Measurements from ENCODE around the gene TRAP1. TPM values are rescaled to one million over a fixed set of nuclear protein-coding genes. Genes with fewer than 3 reads are reported as not detected.

TRAP1 gene
- total RNA-seq (2014; rRNA removed): 56.0 and 63.1 TPM in 2 replicates
- polyA plus RNA-seq (2012): 69.3 TPM

DNA sequence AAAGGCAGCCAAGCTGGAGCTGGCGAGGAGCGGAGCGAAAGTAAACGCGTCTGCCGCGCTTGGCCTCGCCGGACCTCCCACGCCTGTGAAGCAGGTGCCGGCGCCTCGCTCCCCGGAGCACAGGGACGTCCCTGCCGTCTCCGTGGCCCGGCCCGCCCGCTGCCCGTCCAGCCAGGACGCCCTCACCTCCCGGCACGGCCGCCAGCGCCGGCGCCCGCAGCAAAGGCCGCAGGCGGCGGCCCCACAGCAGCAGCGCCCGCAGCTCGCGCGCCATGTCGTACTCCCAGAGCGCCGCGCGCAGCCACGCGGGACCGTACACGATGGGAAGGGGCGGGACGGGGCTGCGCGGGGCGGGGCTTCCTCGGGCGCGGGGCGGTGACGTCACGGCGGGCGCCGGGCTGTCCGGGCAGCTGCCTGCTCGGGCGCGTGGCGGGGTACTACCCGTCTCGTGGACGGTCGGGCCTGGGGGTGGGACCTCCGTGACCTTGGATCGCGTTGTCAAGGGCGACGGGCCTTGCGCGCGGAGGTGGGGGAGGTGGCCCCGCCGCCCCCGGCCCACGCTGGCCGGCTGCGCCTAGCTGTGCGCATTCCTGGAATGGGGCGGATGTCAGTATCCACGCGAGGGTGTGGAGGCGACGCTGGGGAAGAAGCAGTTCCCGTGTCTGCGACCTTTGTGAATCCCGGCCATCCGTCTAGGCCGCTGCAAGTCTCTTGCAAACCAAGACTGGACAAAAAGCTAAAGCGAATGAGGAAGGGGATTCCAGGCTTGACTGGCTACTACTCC lies at the start of gene TRAP1:
TSS of gene TRAP1 (minus strand) at position 290 of the 784 bp plus-strand sequence. CDS start at position 274, 16 bp downstream.
- DNase-seq (ENCODE audit: low read depth): peak; percentile 79

DNA sequence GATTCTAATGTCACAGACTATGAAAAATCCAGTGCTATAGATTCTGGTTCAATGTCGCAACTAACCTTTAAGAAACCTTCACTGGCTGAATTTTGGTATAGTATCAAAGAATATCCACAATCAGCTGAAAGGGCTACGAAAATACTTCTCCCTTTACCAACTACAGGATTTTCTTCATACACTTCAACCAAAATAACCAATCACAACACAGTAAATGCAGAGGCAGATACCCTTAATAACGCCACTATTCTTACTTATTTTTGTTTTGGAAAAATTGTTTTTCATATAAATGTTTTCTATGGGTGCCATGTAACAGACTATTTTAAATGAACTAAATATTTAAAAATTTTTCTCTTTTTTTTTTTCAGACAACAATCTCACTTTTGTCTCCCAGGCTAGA lies 48.9 kb upstream of the TRAP1 start:
- no peak for DNase-seq (ENCODE audit: low read depth)

DNA sequence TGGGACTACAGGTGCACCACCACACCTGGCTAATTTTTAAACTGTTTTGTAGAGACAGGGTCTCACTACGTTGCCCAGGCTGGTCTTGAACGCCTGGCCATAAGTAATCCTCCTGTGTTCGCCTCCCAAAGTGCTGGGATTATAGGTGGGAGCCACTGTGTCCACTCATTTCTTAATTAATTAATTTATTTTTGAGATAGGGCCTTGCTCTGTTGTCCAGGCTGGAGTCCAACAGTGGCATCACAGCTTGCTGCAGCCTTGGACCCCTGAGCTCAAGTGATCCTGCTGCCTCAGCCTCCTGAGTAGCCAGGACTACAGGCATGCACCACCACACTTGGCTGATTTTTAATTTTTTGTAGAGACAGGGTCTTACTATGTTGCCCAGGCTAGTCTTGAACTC lies 47.1 kb upstream of the TRAP1 start:
- no peak for DNase-seq (ENCODE audit: low read depth)

DNA sequence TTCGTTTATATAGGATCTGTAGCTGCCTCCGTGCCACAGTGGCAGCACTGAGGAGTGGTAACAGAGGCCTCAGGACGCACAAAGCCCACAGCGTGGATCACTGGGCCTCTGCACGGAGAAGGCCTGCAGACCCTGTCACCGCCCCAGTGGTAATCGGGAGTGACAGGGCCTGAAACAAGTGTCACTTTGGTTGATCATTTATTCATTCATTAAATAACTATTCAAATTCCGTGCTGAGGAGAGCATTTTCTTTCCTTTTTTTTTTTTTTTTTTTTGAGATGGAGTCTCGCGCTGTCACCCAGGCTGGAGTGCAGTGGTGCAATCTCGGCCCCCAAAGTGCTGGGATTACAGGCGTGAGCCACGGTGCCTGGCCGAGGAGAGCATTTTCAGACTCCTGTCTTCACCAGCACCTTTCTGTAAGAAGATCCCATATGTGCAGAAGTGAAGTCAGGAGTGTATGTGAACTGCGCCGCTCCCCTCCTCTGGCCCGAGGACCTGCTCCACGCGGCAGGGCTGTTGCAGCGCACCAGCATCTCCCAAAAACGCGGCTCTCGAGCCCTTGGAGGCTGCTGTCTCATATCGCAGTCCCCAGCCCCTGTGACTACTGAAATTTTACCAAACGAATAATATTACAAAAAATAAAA lies 44.9 kb upstream of the TRAP1 start:
- no peak for DNase-seq (ENCODE audit: low read depth)

DNA sequence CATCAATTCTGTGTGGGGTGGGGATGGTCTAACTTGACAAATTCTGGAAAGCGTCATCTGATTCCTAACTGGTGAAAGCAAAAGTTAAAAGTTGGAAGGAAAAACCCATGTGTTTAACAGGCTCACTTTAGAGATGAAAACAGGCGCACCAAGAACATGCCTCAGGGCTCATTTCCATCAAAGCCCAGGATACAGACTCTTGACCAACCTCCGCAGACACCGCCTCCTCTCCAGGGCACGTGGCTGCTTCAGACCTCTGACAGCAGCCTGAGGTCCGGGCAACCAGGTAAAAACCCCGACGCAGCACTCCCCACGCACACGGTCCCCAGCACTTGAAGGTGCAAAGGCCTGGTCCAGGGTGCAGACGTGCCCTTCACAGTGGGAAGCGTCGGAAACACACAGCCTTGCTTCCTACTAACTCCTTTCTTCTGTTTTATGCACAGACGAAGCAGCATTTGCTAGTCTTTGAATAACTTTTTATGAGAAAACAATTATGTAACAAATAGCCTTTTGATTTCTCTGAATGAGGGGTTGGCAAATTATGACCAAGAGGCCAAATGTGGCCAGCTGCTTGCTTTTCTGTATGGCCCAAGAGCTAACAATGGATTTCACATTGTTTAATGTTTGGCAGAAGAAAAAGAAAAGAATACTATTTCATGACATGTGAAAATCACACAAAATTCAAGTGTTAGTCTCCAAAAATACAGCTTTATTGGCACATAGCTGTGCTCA lies 44.2 kb upstream of the TRAP1 start:
- DNase-seq (ENCODE audit: low read depth): no peak

DNA sequence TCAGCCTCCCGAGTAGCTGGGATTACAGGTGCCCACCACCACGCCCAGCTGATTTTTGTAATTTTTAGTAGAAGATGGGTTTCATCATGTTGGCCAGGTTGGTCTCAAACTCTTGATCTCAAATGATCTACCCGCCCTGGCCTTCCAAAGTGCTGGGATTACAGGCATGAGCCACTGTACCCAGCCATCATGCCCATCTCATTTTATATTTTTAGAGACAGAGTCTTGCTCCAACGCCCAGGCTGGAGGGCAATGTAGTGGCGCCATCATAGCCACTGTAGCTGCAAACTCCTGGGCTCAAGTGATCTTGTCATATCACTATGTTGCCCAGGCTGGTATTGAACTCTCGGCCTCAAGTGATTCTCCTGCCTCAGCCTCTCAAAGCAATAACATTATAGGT lies 43.2 kb upstream of the TRAP1 start:
- DNase-seq (ENCODE audit: low read depth): no peak

DNA sequence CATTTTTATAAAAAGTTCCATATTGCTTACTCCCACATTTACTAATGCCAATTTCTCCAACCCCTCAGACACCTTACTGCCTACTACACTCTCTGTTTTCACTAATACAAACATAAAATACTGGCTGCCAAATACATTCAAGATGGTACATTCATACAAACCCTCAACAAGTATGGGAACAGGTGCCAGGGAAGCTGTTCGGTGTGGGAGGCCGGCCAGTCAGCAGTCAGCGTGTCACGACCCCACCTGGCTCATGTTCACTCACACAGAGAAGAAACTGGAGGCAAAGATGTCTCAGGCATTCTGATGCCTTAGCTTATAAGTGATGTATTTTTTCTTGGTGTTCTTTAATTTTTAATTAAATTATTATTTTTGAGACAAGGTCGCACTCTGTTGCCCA lies 42.4 kb upstream of the TRAP1 start:
- DNase-seq (ENCODE audit: low read depth): no peak

DNA sequence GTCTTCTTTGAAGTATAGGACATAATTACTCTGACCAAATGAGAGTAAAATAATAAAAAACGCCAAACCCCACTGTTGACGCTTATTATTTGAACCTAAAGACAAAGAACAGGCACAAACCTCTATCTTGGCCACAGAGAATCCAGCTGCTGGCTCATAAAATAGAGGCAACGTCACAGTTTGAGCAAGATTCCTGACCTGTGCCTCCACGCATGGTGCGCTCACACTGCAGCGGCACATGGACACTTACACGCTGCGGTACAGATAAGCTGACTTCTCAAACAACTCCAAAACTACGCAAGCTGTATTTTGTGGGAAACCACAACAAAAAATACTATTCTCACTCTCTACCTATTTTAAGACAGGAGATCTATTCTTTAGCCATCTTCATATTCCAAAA lies 38.8 kb upstream of the TRAP1 start:
- no peak for DNase-seq (ENCODE audit: low read depth)

DNA sequence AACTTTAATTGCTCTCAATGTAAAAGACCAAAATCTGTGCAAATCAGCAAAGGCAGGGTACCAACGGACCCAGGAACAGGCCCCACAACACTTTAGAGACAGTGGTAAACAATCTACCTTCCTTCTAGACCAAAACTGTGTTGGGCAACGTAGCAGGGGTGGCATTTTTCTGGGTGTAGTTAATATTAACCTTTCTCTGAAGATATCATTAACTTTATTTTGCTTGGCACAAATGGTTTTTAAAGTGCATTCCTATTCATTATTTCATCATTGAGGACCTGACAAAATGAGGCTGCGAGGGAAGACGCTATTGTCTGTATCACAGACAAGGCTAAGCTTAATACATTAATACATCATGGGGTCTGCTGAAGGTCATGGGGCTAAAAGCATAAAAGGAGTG lies 37.9 kb upstream of the TRAP1 start:
- no peak for DNase-seq (ENCODE audit: low read depth)

DNA sequence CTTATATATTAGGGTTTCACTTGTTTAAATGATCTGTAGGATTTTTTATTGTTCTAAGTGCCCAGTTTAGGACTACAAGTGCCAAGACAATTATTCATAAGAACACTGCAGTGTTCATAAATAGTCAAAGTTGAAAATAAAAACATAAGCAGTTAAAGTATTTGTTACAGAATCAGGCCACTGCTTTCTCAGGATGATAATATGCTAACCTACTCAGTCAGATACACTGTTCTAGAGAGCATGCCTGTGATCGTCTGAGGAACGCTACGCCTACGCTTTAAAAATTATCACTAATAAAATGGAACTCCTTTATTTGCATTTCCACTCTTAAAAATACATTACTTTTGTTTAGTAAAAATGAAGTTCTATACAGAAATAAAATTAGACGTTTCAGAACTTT lies 37.4 kb upstream of the TRAP1 start:
- no peak for DNase-seq (ENCODE audit: low read depth)

DNA sequence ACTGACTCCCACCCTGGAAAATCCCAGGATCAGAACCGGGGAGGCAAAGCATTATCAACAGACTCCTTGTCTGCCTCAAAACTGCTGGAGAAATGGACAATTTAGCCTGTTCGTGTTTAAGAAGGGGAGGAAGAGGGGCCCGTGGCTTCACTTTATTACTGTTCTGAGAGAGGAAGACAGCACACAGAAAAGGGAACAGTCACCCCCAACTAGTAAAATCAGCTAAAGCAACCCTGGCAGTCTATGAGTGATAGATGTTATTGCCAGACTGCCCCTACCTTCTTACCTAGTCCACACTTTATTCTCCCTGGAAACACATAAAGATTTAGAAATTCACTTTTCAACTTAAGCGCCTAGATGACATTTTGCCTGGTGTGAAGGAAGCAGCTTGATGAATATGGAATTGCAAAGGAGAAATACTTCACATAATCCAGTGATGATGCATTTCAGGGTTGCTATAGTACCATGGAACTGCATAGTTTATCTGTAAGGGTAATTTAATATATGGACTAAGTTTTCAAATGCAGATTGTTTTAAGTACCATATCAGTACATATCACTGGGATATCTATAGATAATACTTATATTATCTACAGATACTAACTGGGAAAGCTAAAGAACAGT lies 36.9 kb upstream of the TRAP1 start:
- DNase-seq (ENCODE audit: low read depth): no peak

DNA sequence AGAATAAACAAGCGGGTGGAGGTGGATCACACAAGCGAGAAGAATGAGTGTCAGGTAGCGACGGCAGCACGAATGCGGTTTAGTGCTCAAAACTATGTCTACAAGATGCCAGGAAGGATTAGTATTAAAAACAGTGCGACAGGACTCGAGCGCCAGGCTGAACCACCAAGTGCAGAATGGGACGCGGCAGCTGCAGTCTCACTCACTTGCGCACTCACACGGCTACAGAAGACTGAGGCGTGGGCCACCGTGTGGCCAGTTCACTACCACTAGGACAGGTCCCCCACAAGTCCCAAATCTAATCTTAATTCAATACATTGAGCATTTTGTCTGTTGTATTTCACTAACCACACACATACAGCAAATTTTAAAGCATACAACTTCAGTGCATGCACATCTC lies 35.7 kb upstream of the TRAP1 start:
- peak; percentile 11 for DNase-seq (ENCODE audit: low read depth)

DNA sequence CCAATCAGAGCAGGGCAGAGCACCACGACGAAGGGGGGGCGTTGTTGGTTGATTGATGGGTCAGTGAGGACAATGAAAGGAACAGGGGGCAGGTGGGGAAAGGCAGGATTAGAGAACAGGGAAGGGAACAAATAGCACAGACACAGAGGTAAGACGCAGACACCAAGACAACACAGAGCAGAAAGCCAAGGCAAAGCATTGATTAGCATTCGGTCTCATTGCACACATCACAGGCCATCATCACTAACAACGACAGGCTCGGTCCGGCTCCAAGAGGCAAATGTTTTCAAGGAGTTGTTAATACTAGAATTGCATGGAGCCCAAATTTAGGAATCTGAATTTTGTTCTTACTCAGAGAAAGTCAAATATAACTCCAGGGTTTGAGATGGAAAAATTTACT lies 34.6 kb upstream of the TRAP1 start:
- no peak for DNase-seq (ENCODE audit: low read depth)

DNA sequence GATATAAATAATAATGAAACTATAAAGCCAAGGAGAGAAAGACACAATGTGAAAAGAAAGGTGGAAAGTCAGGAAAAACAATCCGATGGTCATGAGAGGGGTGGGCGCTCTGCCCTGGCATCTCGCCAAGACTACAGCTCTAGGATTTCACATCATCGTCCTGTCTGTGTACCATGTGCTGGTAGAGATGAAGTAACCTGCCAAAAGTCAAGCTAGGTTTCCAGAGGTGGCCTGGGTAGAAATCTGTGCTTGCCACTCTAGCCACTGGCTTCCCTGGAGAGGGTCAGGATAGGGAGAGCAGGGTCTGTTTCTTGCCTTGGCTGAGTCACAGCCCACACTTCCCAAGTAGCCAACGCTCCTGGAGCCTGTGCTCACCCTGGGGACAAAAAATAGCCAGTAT lies 31.0 kb upstream of the TRAP1 start:
- DNase-seq (ENCODE audit: low read depth): no peak

DNA sequence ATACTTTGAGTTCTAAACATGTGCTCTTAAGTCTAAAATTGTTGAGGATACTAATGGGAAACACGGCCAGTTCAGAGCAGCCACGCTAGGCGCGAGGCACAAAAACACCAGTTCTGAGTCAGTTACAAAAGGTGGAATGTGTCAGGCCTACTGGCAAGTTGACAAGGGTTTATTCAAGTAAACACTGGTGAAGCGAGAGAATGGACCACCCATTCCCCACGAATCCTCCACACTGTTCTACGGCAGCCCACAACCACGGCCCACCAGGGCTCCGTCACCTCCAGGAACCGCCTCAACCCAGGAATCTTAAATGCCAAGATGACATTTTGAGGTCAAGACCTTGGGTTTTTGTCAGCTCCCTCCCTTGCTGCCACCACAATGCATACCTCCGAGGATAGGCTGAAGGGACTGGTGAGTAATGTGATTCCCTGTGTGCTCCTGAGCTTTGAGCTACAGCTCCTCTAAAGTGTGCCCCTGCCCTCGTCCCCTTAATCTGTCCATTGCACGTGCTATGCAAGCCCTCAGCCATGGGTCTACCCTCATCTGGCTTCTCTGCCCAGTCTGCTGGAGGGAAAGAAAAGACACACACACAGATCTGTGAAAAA lies 28.5 kb upstream of the TRAP1 start:
- DNase-seq (ENCODE audit: low read depth): peak; percentile 3

DNA sequence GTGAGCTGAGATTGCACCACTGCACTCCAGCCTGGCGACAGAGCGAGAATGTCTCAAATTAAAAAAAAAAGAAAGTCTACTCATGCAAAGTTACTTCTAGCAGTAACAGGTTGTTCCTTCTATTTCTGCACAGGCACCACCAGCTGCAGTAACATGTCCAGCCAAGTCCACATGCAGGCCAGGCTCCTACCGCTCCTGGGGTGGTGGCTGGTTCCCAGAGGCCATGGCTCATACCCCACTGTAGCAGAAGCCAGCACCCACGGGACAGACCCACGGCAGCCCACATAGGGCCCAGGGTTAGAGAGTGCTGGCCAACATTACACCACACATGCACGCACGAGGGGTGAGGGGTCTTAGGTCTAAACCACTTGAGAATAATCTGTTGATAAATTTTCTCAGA lies 26.7 kb upstream of the TRAP1 start:
- DNase-seq (ENCODE audit: low read depth): no peak

DNA sequence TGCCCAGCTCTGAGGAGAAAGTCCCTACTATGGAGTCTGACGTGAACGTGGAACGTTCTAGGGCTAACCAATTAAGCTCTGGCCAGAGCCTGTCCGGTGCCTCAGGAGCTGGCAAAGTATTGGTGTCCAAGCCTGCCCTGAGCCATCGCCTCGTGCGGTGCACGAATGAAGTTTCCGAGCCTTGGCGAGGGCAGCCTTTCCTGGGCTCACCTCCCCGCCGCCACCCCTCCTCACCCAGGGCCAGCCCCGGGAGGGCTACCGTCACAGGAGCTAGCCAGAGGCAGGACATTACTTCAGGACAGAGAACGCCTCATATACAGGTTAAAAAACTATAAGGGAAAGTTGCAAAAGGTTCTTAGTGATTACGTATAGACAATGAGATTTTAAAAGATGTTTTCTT lies 23.6 kb upstream of the TRAP1 start:
- no peak for DNase-seq (ENCODE audit: low read depth)

DNA sequence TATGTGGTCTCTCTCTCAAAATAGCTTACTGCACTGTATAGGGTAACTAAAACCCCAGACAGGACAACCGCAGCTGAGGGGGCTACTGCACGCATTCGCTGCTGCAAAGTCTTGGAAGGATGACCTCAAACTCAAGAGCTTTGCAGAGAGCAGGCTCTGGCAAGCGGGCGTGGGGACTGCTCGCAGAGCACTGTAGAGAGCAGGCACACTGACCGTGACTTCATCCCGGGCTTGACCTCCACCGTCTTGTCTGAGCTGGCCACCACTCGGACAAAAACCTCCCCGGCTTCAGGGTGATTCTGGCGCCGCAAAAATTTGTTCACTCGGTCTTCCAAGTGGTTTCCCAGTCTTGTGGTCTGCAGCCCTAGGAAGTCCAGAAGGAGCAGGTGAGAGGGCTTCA lies 22.9 kb upstream of the TRAP1 start:
- no peak for DNase-seq (ENCODE audit: low read depth)

DNA sequence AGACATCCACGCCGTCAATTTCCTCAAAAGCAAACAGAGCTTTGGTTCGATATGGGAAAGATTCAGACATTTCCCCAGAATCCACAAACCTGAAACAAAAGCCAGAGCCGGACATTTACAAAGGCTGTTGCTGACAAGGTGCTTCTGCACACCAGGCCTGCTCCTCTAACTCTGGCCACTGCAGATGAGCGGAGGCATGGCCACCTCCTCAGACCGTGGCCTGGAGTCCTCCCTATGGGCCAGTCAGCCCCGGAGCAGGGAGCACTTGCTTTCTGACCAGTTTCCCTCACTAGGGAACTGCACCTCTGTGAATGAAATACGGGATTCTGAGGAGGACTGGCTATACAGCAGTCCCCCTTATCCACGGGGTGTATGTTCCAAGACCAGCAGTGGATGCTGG lies 22.3 kb upstream of the TRAP1 start:
- no peak for DNase-seq (ENCODE audit: low read depth)

DNA sequence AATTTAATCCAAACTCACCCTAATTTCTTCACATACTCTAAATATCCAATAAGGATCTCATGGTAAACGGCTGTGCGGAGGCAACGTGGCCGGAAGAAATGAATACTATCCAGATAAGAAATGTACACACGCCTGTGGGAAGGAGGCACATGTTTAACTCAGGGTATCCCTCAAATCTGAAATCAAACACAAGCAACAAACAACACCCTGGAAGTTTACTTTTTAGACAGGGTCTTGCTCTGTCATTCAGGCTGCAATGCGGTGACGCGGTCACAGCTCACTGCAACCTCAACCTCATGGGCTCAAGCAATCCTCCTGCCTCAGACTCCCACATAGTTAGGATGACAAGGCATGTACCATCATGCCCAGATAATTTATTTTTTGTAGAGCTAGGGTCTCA lies 21.2 kb upstream of the TRAP1 start:
- DNase-seq (ENCODE audit: low read depth): no peak

DNA sequence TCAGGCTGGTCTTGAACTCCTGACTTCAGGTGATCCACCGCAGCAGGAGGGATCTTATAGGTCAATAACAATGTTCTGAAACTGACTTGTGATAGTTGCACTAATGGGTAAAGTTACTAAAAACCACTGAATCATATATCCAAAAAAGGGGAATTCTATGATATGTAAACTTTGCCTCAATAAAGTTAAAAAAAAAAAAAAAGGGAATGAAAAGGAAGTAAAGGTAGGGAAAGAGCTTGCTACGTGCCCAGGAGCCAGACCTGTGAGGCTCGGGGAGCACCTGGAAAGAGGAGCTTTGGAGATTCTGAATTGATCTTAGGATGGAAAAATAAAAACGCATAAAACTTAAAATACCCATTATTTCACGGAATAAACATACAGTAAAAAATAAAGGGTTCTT lies 20.8 kb upstream of the TRAP1 start:
- no peak for DNase-seq (ENCODE audit: low read depth)

DNA sequence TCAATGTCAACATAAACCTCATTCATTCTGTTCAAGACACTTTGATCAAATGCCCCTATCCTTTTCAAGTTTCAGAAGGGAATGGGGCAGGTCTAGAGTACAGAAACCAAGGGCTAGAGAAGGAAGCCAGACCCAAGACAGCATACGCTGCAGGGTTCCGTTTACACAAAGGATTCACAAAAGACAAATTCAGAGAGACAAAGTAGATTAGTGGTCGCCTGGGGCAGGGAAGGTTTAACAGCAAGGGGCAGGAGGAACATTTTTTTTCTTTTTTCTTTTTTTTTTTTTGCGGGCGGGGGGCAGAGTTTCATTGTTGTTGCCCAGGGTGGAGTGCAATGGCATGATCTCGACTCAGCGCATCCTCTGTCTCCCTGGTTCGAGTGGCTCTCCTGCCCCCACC lies 19.9 kb upstream of the TRAP1 start:
- DNase-seq (ENCODE audit: low read depth): no peak
